GM21529 (cell line): Measurements from ENCODE around the gene ARHGAP26.
"Not testable (repeated sequence)": the region's sequence is repeated elsewhere in the genome, so short reads cannot be mapped to it uniquely, and the experiment has no call there.

Source experiments
- ATAC-seq: cut with Tn5 transposase; IDR thresholded peaks from one replicate; pipeline ENCODE4 v1.9.1; 2021; ENCODE audit not compliant: unreplicated experiment

The ARHGAP26 gene

DNA sequence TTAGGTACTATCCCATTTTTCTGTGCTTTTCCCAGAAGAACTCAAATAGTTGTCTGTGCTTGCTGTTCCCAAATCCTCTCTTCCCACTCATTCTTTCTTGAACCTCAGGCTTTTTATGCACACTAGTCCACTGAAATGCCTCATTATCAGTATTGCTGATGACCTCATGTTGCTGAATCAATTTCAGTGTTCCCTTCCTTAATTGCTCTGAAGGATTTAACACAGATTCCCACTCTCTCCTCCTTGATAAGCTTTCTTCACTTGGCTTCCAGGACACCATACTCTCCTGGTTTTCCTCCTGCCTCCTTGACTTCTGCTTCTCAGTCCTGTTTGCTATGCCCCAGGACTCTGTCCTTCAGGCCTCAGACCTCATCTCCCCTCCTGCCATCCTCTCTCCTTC is 298.5 kb downstream of the ARHGAP26 start:
- ATAC-seq: no peak

DNA sequence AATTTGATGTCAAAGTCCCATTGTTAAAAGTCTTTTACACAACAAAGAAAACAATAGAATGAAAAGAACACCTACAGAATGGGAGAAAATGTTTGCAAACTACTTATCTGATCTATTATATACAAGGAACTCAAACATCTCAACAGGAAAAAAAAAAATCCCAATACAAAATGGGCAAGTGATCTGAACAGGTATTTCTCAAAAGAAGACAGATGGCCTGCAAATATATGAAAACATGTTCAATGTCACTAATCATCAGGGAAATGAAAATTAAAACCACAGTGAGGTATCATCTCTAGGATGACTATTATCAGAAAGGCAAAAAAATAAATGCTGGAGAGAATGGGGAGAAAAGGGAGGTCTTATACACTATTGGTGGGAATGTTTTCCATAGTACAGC is 301.8 kb downstream of the ARHGAP26 start:
- no peak for ATAC-seq

DNA sequence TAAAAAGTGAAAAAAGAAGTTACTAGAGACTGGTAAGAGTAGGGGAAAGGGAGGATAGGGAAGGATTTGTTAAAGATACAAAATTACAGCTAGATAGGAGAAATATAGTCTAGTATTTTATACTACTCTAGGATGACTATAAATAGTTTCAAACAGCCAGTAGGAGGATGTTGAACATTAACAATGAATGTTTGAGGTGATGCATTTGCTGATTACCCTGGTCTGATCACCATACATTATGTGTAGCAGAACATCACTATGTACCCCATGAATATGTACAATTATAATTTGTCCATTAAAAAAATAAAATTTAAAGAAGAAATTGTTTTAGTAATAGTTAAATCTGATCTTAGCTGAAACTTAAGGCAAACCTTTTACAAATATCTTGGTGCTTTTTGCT is 302.6 kb downstream of the ARHGAP26 start:
- ATAC-seq: no peak

DNA sequence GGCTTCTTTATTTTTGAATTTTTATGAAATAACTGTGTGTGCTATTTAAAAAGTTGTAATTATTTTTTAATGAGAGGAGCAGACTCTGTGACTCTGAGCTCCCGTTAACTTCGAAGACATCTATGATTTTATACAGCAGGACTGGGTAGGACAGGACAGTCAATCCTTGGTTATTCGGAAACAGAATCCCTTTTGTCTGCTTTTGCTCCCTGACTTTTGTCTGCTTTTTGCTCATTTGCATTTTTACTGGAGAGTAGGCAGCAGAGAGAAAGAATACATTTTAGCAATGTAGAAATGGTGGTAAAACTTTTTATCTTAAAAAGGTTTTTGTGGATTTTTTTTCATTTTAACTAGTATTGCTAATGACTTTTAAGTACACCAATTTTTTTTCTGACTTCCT is 303.6 kb downstream of the ARHGAP26 start:
- ATAC-seq: no peak

DNA sequence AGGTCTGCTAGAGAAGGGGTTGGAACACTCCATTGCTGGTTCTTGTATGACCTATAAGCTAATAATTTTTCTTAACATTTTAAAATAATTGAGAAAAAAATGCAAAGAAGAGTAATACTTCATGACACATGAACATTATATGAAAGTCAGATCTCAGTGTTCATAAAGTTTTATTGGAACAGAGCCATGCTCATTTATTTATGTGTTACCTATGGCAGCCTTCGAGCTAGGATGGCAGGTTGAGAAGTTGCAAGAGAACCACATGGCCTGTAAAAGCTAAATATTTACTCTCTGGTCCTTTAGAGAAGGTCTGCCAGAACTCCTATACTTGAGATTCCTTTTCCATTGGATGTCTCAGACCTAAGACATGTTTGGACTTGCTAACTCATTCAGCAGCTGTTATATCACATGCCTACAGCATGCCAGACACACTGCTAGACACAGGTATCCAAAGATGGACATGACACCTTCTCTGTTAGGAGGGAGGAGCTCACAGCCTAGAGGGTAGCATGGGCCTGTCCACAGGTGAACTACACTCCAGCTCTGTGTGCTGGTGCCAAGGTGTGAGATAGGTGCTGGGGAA is 304.3 kb downstream of the ARHGAP26 start:
- no peak for ATAC-seq

DNA sequence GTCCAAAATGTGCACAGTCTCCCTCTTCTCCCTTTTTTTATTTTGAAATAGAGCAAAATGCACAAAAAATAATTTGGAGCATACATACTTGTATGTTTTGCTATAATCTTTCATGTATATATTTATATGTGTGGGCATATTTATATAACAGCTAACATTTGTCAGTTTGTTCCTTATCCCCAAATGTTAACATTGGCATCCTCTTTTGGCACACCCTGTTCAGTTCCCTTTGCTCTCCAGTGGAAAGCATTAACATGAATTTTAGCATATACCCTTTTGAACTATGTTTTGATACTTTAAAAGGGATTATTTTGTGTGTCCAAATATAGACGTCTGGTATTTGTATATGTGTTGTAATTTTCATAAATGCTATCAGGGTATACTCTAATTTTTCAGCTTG is 306.2 kb downstream of the ARHGAP26 start:
- no peak for ATAC-seq

DNA sequence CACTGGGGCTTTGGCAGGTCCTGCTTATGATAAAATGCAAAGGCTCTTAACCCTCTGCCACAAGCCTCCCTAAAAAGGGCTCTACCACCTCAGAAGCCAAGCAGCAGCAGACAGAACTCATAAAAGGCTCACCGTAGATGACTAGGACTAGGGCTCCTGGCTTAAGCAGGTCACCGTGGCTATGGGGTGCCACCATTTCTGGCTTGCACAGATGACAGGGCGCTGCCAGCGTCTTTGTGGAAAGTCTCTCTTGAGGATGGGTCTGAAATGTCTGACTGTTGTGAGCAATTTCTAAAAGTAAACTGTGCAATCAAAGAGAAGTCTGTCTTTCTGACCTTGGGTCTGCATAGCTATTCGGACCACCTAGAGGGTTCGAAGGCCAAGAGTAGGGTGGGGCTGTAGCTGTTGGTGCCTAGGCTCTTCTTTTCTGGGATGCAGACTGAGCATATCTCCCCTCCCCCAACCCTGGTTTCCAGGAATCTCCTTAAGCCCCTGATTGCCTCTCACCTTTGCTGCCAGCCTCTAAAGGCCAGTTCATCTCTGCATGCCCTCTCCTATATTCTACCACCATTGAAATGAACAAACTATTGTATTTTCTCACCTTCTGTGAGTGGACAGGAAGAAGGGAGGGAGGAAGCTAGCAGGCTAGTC is 307.4 kb downstream of the ARHGAP26 start:
- ATAC-seq: no peak

DNA sequence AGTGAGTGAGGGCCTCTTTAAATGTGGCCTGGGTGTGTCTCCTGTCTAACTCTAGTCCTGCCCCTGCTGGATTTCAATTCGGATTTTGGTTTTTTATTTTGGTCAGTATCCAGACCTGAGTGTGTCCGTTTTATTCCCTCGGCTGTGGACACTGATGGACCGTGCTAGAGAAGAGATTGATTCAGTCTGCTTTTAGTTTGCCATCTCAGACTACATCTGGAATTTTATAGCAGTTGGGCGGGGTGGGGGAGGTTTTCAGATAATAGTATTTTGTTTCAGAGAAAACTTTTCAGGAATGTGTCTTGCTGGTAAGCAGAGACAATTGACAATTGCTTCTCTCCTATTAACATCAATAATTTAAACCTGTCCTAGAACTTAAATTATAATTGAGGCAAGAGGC is 308.1 kb downstream of the ARHGAP26 start:
- no peak for ATAC-seq

DNA sequence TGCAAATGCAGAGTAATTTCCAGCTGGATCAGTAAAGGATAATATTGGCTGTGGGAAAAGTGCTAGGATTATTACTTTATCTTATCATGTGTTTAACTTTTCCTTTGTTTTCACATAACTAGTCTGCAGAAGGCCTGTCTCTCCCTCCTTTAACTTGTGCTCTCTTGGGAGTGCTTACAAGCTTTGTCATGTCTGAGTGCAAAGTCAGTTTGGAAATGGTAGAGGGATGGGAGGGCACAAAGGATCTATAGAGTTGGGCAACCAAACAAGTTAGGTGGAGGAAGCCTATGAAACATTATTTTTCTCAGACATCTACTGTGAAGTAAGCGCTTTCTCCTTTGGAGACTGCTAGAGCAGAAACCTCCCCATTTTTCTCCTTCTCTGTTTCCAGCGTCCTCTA is 308.8 kb downstream of the ARHGAP26 start:
- ATAC-seq: no peak

DNA sequence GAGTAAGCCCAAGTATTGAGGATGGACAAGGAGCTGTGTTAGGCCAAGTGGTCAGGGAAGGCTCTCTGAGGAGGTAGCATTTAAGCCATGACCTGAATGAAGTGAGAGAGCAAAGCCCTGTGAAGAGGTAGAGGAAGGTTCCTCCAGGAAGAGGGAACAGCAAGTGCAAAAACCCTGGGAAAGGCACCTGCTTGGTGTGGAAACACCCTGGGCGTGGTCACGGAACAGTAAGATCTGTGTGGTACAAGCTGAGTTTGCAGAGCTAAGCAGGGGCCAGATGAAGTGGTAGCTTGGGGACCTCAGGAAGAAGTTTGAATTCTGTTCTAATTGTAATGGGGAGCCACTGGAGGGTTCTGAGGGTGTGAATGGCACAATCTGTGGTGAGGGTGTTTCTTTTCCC is 310.2 kb downstream of the ARHGAP26 start:
- no peak for ATAC-seq

DNA sequence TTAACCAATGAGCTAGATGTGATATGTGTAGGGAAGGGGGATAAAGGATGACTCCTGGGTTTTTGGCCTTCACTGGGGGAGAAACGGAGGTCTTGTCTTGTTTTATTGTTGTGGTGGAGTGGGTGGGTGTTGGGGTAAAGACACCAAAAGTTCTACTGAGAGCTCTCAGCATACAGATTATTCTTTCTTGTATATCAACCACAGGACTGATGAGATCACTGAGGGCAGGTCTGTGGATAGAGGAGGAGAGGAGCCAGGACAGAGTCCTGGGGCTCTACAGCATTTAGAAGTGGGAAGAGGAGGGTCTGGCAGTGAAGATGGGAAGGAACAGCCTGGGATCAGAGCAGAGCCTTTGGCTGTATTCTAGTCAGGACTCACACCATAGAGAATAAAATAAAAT is 310.8 kb downstream of the ARHGAP26 start:
- ATAC-seq: no peak

DNA sequence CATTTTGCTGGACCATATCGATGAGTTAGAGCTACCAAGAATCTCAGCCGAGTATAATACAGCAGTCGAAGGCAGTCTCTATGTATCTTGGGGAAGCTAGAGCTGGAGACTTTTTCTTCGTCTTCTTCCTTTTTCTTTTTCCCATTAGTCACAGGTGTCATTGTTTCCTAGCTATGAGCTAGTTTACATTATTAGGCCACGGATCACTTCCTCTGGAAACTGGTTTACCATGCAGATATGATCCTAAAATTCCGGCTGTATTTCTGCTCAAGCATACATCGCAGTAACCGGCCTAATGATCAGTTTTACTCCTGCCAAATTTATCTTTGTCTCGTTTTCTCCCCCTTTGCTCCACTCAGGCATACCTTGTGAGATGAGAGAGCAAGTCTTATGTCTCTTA is 312.8 kb downstream of the ARHGAP26 start:
- ATAC-seq: no peak

DNA sequence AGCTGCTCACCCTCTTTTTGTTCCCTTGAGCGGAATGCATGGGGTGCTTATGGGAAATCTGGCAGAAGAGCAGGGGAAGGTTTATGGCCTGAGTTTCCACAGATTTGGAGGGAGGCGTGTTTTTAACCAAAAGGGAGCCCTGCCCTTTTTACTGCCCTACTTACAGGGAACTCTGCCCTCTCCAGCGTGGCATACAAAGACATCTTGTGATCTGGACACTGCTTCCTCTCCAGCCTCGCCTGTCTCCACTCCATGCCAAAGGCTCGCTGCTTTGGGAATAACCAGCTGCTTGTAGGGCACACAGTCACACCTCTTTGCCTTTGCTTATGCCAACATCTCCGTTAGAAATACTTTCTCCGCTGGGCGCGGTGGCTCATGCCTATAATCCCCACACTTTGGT is 314.2 kb downstream of the ARHGAP26 start:
- ATAC-seq: no peak

DNA sequence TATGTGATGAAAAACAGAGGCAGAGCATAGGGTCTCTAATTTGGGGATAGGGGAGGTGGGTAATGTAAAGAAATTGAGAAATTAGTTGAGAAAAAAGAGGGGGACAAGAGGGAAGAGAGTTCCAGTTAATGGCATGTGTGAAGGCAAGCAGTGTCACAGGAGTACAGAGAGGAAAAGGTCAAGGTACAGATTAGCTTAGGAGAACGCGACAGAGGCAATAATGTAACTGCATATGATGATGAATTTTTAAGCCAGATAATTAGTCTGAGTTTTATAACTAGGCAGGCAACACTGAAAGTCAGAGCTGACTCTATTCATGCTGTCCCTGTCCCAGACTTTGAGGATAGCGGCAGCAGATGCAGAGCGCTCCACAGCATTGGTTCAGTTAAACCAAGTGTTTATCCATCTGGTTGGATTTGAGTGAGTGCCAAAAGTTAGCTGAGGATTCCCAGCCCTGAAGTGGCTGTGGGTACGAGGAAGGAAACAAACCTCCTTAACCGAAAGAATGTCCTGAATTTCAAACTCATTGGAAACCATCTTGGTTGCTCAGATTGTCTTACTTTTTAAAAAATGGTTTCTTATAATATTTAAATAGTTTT is 315.2 kb downstream of the ARHGAP26 start:
- no peak for ATAC-seq

DNA sequence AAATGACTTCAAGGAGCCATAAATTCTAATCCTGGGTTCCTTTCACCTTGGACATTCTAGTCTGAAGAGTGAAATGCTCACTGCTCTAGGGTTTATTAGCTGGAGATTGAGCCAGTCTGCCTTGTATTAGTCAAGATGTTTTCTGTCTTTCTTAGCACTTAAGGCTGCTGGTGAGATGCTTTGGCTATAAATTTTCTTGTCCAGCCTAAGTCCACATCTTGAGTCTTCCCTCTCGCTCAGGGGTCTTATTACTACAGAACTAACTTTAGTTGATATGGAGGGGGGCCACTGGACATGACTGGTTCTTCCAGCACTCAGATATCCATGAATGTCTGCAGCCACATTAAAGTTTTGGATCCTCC is 316.4 kb downstream of the ARHGAP26 start:
- no peak for ATAC-seq

DNA sequence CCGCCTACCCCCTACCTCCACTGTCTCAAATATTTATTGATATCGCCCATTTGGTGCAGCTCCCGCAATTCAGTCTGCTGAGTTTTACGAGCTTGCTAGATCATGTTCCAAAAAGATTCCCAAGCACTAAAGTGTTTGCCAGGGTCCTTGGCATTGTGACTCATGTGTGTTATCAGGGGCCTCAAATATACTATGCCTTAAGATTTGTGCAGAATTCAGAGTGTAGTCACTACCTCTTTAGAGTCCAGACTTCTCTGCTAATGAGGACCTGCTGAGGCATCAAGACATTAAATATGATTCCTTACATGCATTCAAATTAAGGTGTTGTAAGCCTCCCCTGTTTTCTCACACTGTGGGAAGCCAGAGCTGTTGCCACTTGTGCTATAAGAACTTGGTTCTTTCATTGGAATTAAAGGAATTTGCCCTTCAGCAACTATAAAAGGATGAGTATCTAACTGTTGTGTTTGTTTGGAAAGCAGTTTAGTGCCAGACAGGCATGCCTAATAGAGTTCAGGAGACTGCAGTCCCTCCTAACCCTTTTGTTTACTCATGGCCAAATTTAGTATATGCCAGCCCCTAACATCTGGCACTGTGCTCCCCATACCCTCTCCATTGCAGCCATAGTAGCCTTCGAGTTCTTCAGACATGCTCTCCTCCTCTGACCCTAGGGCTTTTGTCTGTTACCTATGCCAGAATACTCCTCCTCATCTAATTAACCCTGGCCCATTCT is 316.9 kb downstream of the ARHGAP26 start:
- no peak for ATAC-seq

DNA sequence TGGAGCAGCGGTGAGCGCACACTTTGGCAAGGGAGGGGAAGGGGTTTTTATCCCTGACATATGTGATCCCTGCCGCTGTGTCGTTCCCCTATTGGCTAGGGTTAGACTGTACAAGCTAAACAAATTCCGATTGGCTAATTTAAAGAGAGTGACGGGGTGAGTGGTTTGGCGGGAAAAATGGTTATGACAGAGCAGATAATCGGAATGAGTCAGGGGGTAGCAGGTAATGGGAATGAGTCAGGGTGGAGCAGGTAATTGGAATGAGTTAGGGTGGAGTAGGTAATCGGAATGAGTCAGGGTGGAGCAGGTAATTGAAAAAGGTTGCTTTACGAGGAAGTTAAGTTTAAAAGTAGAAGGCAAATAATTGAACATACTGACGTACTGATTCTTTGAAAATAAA is 318.5 kb downstream of the ARHGAP26 start:
- ATAC-seq: not testable (repeated sequence)

DNA sequence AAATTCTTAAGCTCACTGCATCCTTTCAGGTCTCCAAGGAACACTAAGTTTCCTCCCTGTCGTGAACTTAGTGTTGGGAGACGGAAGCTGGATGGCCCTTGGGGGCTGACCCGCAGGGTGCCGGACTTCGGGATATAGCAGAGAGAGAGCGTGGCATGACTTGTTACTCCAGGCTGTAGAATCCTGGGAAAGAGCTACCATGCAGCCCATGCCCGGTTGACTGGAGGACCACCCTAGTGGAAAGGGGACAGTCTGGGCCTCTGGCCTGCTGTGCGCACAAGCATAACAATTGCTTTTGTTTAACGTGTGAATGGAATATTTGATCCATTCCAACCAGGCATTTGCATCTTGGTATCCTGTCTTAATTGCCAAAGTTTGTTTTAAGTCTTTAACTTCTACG is 319.9 kb downstream of the ARHGAP26 start:
- not testable (repeated sequence) for ATAC-seq

DNA sequence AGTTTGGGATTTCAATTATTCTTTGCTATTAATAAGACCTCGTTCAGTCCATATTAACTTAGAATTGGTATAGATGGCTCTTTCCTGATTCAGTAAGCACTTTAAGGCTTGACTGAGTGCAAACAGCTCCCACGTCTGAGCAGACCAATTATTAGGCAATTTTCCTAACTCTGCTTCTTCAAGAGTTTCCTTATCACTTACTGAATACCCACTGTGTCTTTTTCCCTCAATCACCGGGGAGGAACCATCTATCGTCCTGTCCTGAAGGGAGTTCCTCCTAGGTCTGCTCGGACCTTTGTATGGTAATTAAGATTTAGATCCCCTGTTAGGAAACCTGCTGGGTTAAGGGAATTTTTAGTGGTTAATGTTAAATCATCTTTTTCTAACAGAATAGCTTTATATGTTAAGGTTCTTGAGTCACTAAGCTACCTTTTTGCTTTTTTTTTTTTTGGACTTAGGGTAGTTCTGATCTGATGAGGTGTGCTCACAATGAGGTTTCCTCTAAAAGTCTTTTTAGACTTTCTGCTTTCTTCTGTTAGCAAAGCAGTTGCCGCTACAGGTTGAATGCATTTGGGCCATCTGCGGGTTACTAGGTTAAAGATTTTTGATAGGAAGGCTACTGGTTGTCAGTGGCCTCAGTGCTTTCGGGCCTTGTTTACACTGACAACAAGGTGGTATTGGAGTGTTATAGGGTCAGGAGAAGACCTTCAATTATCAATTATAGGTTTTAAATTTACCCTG is 322.7 kb downstream of the ARHGAP26 start:
- ATAC-seq: not testable (repeated sequence)

DNA sequence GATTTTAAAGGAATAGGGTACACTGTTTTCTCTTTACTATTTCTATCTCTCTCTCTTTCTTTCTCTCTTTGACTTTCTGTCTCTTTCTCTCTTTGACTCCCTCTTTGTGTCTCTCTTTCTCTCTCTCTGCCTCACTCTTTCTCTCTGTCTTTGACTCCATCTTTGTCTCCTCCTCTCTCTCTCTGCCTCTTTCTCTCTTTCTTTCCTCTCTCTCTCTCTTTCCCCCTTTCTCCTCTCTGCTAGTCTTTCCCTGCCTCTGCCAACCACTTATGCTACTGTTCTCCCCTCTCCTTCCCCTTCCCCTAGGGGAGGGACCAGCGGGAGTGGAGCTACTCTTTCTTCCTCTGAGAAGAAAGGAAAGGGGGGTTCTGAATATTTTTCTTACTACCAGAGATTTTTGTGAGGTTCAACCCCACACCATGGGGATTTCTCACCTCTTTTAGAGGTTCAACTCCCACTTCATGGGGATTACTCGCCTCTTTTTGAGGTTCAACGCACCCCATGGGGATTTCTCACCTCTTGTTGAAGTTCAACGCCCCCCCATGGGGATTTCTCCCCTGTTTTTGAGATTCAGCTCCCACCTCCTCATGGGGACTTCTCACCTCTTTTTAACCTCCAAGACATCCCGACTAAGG is 323.4 kb downstream of the ARHGAP26 start:
- ATAC-seq: no peak

DNA sequence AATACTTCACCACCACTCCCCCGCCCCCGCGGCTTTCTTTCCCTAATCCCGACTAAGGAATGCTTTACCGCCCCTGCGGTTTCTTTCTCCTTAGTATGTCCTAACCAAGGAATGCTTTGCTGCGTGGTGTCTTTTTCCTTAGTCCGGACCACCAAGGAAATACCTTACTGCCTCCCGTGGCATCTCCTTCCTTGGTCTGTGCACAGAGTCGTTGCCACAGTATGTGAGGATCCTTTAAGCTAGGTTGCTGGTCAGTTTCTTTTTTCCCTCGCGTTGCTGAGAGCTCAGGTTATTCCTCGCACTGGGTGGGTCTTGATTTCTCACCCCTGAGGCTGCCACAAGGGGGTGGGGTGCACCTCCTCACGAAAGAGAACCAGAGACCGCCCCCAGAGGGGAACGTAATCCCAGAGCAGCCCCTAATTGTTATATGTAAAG is 323.9 kb downstream of the ARHGAP26 start:
- no peak for ATAC-seq
